ENCODE measurements around the gene DNASE1L3. TPM values are rescaled to one million over a fixed set of nuclear protein-coding genes. Genes with fewer than 3 reads are reported as not detected.

The DNASE1L3 gene
- total and polyA plus RNA-seq, 2 of the 8 experiments (the other 6 are each of a cell fraction or from before 2014, with no cell fraction given), result not detected

- no peak for TF ChIP-seq RFX5 (IDR thresholded peaks at IDR 0.05; ENCODE audit: borderline replicate concordance, low read depth, low read length)
These were observed 839 bp downstream of the DNASE1L3 start (continued) for GRCh38 chr3:58209933-58210332.

Data from H1 (cell line).